Heart left ventricle (tissue), 16 donors: ENCODE data around the gene FAM234A. TPM values are rescaled to one million over a fixed set of nuclear protein-coding genes. Genes with fewer than 3 reads are reported as not detected.

Source experiments
- ATAC-seq, 4 donors: fragments of 200-7000 bp; cut with Tn5 transposase; one replicate each; pipeline ENCODE4 v1.9.1; 2020 to 2022; ENCODE audit warnings: moderate library complexity in 4 of 4, mild to moderate bottlenecking in 3 of 4, moderate number of reproducible peaks in 1 of 4
- DNase-seq, 5 donors: peaks; one replicate each; pipeline ENCODE4 v3.0.0-alpha.2; 2020
- H3K27ac ChIP-seq, 12 donors: fragments of 200-600 bp; sonication (generic) in 4 of 12; one replicate each; pipeline versions ENCODE4 v1.5.0 to v1.8.0; 2016 to 2022; ENCODE audit warnings: mild to moderate bottlenecking in 2 of 12
- H3K27me3 ChIP-seq, 9 donors: fragments of 200-600 bp; sonication (generic) in 2 of 9; one replicate each; pipeline versions ENCODE4 v1.5.1 to v1.8.0; 2016 to 2022; ENCODE audit warnings: mild to moderate bottlenecking in 3 of 9
- H3K36me3 ChIP-seq, 9 donors: fragments of 200-600 bp; sonication (generic) in 2 of 9; one replicate each; pipeline versions ENCODE4 v1.5.0 to v1.8.0; 2018 to 2022; ENCODE audit warnings: mild to moderate bottlenecking in 2 of 9
- H3K4me1 ChIP-seq, 12 donors: fragments of 200-600 bp; sonication (generic) in 4 of 12; one replicate each; pipeline versions ENCODE4 v1.5.0 to v1.8.0; 2016 to 2022; ENCODE audit warnings: mild to moderate bottlenecking in 3 of 12
- H3K4me3 ChIP-seq, 12 donors: fragments of 200-600 bp; sonication (generic) in 4 of 12; one replicate each; pipeline versions ENCODE4 v1.5.0 to v1.8.0; 2017 to 2022; ENCODE audit warnings: mild to moderate bottlenecking in 9 of 12, moderate library complexity in 4 of 12
- H3K9me3 ChIP-seq, 12 donors: fragments of 200-600 bp; sonication (generic) in 4 of 12; one replicate each; pipeline versions ENCODE4 v1.5.0 to v1.8.0; 2016 to 2022; ENCODE audit warnings: mild to moderate bottlenecking in 1 of 12
- CTCF ChIP-seq, 12 donors: fragments of 200-600 bp; sonication (generic) in 4 of 12; IDR thresholded peaks; one replicate each; pipeline versions ENCODE4 v1.5.0 to v1.8.0; 2018 to 2022; ENCODE audit warnings: antibody characterized with exemption in 12 of 12, mild to moderate bottlenecking in 5 of 12
- POLR2A ChIP-seq, 2 donors: fragments of 450-650 bp; IDR thresholded peaks; one replicate each; pipeline ENCODE4 v1.6.1; 2017; ENCODE audit warnings: antibody characterized with exemption in 2 of 2, mild to moderate bottlenecking in 2 of 2, moderate library complexity in 2 of 2
- WGBS, 4 donors: extraction: QIAGEN DNeasy Blood & Tissue Kit in 2 of 4; methylation state at CpG; one replicate each; pipeline versions ENCODE4 v1.1.5 to v1.1.7; 2013 to 2018; 5-methylcytosine and 5-hydroxymethylcytosine counted together
- intact Hi-C, 10 donors: fragments of 100-400 bp; cut with DNase I; formaldehyde crosslinking; loops; one replicate each; pipeline versions ENCODE4 v1.11.1 to v1.14.2; 2022
- polyA plus RNA-seq, 2 donors: library from polyadenylated mRNA; stranded (reverse); fragments of 200-250 nt; gene quantifications; one replicate each; pipeline ENCODE4 v1.2.3, GENCODE V29; 2013
- total RNA-seq, 9 donors: library from RNA; depleted of rRNA in 2 of 9; stranded (reverse); fragments of >200 nt in 2 of 9; fragmentation: NEBNext Ultra II Directional in 3 of 9; extraction: Animal tissue kit (Norgen Biotek cat#: 25700) in 3 of 9; gene quantifications; one replicate each; pipeline versions ENCODE4 v1.1.0 to v1.2.4, GENCODE V29; 2016 to 2023
- donor health status: ischemic (EF 13 %, LVEDD 7.1; RV severe dilation, severe dysfunction).
- donor health status: healthy with polysubstance abuse.
- donor health status: DM: no; HTN: yes; CAD: no.
- donor health status: DM: no; HTN: no; CAD: no.
- donor health status: ischemic (EF 25% LVEDD 6.9; RV normal size, moderate dysfunction).
- donor health status: ischemic (EF 25% LVEDD 5.7; RV mildly dilated, moderate dysfunction).
- donor health status: healthy.
- donor health status: DM: yes; HTN: yes; CAD: no.
- donor health status: ischemic (EF 35%, LVEDD 5.7; RV mildly dilated, moderate dysfunction).
- donor health status: nonischemic (EF 11% LVEDD 7.7; RV severe dilation, severe dysfunction).
- donor health status: DM: yes; HTN: yes; CAD: no.
- donor health status: PGD.
- donor health status: ischemic (EF 29% LVEDD 5.4; RV normal size, mild dysfunction).
- donor health status: nonischemic (EF 23%, LVEDD 6.1; RV moderate dilation, normal function).

The FAM234A gene
- total and polyA plus RNA-seq, 11 donors = 110 to 201 (median 146) TPM

GRCh38 chr16:303760-304505 is 69.3 kb downstream of the FAM234A start:
- Histone ChIP-seq H3K4me3 (no peak overlapping the region), H3K36me3 (peaks cover 0 to 61% (median 39%) of the 10 kb centered on the region in 9 donors), H3K9me3 (no peaks in the 10 kb centered on the region), H3K27me3 (no peaks in the 10 kb centered on the region), H3K27ac (no peak overlapping the region), H3K4me1 (no peaks in the 10 kb centered on the region)
- no peak for DNase-seq
- ATAC-seq = peak in 1 of 4 donors; percentile 50
- intact Hi-C loops = no loop called here
- TF ChIP-seq POLR2A (IDR thresholded peaks at IDR 0.05) (no peak), CTCF (IDR thresholded peaks at IDR 0.05) (no peak)
- 89 to 91% (median 90%) methylated on average over 39 to 43 of the region's 43 CpGs for WGBS, 4 donors

- no peaks in the 10 kb centered on the region for H3K27me3 ChIP-seq
- no peak for ATAC-seq
- peak in 2 of 5 donors; percentile 21 to 52 for DNase-seq
- peaks cover 0 to 60% (median 49%) of the 10 kb centered on the region in 9 donors for H3K36me3 ChIP-seq
- no peaks in the 10 kb centered on the region for H3K4me1 ChIP-seq
- TF ChIP-seq POLR2A (IDR thresholded peaks at IDR 0.05) (no peak), CTCF (IDR thresholded peaks at IDR 0.05) (no peak)
- no peaks in the 10 kb centered on the region for H3K9me3 ChIP-seq
- intact Hi-C loops = no loop called here
- 89 to 91% (median 90%) methylated on average over 19 of the region's 19 CpGs for WGBS, 4 donors
- no peak overlapping the region for H3K27ac ChIP-seq
- H3K4me3 ChIP-seq = no peak overlapping the region
Measured at GRCh38 chr16:305916-306626, 71.5 kb downstream of the FAM234A start.

- intact Hi-C loops = no loop called here
- Histone ChIP-seq H3K4me1 (no peaks in the 10 kb centered on the region), H3K27me3 (no peaks in the 10 kb centered on the region), H3K27ac (no peak overlapping the region), H3K9me3 (no peaks in the 10 kb centered on the region), H3K4me3 (no peak overlapping the region), H3K36me3 (peaks cover 0 to 63% (median 52%) of the 10 kb centered on the region in 9 donors)
- peak in 1 of 5 donors; percentile 39 for DNase-seq
- no peak for ATAC-seq
- 87 to 91% (median 88%) methylated on average over 12 to 17 of the region's 17 CpGs for WGBS, 4 donors
- TF ChIP-seq CTCF (IDR thresholded peaks at IDR 0.05) (no peak), POLR2A (IDR thresholded peaks at IDR 0.05) (no peak)
Measured at GRCh38 chr16:306911-307370, 72.3 kb downstream of the FAM234A start.

GRCh38 chr16:307691-308312 is 73.2 kb downstream of the FAM234A start:
- no peaks in the 10 kb centered on the region for H3K4me1 ChIP-seq
- no peaks in the 10 kb centered on the region for H3K9me3 ChIP-seq
- H3K4me3 ChIP-seq = no peak overlapping the region
- intact Hi-C loops = no loop called here
- no peak overlapping the region for H3K27ac ChIP-seq
- H3K36me3 ChIP-seq = peaks cover 0 to 65% (median 49%) of the 10 kb centered on the region in 9 donors
- TF ChIP-seq POLR2A (IDR thresholded peaks at IDR 0.05) (no peak), CTCF (IDR thresholded peaks at IDR 0.05) (no peak)
- DNase-seq (peak in 2 of 5 donors; percentile 17 to 54), ATAC-seq (no peak)
- no peaks in the 10 kb centered on the region for H3K27me3 ChIP-seq
- WGBS, 4 donors = 91 to 94% (median 92%) methylated on average over 16 to 21 of the region's 21 CpGs
